IPS-15b (cell line): Measurements from ENCODE around the gene ZC3H8.

Experiments used
- H3K27me3 ChIP-seq: one replicate; pipeline ENCODE4 v1.6.1; 2013; ENCODE audit warnings: low read length; ENCODE audit not compliant: control insufficient read depth, insufficient read depth
- H3K36me3 ChIP-seq: one replicate; pipeline ENCODE4 v1.6.1; 2013; ENCODE audit warnings: low read length; ENCODE audit not compliant: control insufficient read depth, insufficient read depth
- H3K4me1 ChIP-seq: one replicate; pipeline ENCODE4 v1.6.1; 2013; ENCODE audit warnings: mild to moderate bottlenecking, low read length; ENCODE audit not compliant: control insufficient read depth, insufficient read depth
- H3K4me3 ChIP-seq: one replicate; pipeline ENCODE4 v1.5.1; 2013; ENCODE audit warnings: low read depth, low read length
- H3K9ac ChIP-seq: one replicate; pipeline ENCODE4 v1.6.1; 2013; ENCODE audit warnings: low read depth, mild to moderate bottlenecking, low read length
- H3K9me3 ChIP-seq: one replicate; pipeline ENCODE4 v1.6.1; 2013; ENCODE audit warnings: mild to moderate bottlenecking, low read length; ENCODE audit not compliant: control insufficient read depth, insufficient read depth

The ZC3H8 gene

GRCh38 chr2:112277596-112278220 lies 22.9 kb upstream of the ZC3H8 start:
- peaks cover 6% of the 10 kb centered on the region for H3K4me1 ChIP-seq
- H3K27me3 ChIP-seq, result no peaks in the 10 kb centered on the region
- H3K9me3 ChIP-seq, result no peaks in the 10 kb centered on the region
- H3K36me3 ChIP-seq, result no peaks in the 10 kb centered on the region
- no peak overlapping the region for H3K4me3 ChIP-seq
- no peak overlapping the region for H3K9ac ChIP-seq

- no peak overlapping the region for H3K9ac ChIP-seq
- H3K36me3 ChIP-seq, result no peaks in the 10 kb centered on the region
- H3K9me3 ChIP-seq, result no peaks in the 10 kb centered on the region
- H3K4me1 ChIP-seq, result peaks cover 6% of the 10 kb centered on the region
- H3K4me3 ChIP-seq, result peak overlapping the region; percentile 92
- no peaks in the 10 kb centered on the region for H3K27me3 ChIP-seq
Measured at GRCh38 chr2:112276954-112277353, 22.1 kb upstream of the ZC3H8 start.

- no peaks in the 10 kb centered on the region for H3K36me3 ChIP-seq
- H3K4me3 ChIP-seq, result peak overlapping the region; percentile 92
Measured at GRCh38 chr2:112275887-112276773, 21.3 kb upstream of the ZC3H8 start.

GRCh38 chr2:112275311-112275886 lies 20.6 kb upstream of the ZC3H8 start, which contains the start of gene ZC3H6:
Gene ZC3H6 (plus strand): TSS chr2:112275597. CDS start chr2:112275995, 398 bp downstream.
- Histone ChIP-seq H3K4me3 (peak within 1 kb of the TSS; percentile 92), H3K4me1 (peaks cover 6% of the 10 kb centered on the region), H3K9ac (peak within 1 kb of the TSS; percentile 97), H3K27me3 (no peaks in the 10 kb centered on the region), H3K36me3 (no peaks in the 10 kb centered on the region), H3K9me3 (no peaks in the 10 kb centered on the region)

More at GRCh38 chr2:112275887-112276773, 21.3 kb upstream of the ZC3H8 start:
- Histone ChIP-seq H3K4me1 (peaks cover 6% of the 10 kb centered on the region), H3K9ac (peak overlapping the region; percentile 97), H3K9me3 (no peaks in the 10 kb centered on the region), H3K27me3 (no peaks in the 10 kb centered on the region)

- Histone ChIP-seq H3K9ac (no peak overlapping the region), H3K36me3 (no peaks in the 10 kb centered on the region), H3K4me1 (peaks cover 6% of the 10 kb centered on the region), H3K27me3 (no peaks in the 10 kb centered on the region), H3K9me3 (no peaks in the 10 kb centered on the region), H3K4me3 (no peak overlapping the region)
Measured at GRCh38 chr2:112273349-112273748, 18.5 kb upstream of the ZC3H8 start.

GRCh38 chr2:112272669-112273068 lies 17.8 kb upstream of the ZC3H8 start:
- Histone ChIP-seq H3K9me3 (no peaks in the 10 kb centered on the region), H3K9ac (no peak overlapping the region), H3K36me3 (no peaks in the 10 kb centered on the region), H3K4me3 (no peak overlapping the region), H3K27me3 (no peaks in the 10 kb centered on the region), H3K4me1 (peaks cover 6% of the 10 kb centered on the region)

- Histone ChIP-seq H3K4me3 (no peak overlapping the region), H3K27me3 (no peaks in the 10 kb centered on the region), H3K9ac (no peak overlapping the region), H3K36me3 (no peaks in the 10 kb centered on the region), H3K4me1 (peaks cover 4% of the 10 kb centered on the region), H3K9me3 (no peaks in the 10 kb centered on the region)
Measured at GRCh38 chr2:112268547-112268946, 13.7 kb upstream of the ZC3H8 start.

- no peak overlapping the region for H3K4me3 ChIP-seq
- no peaks in the 10 kb centered on the region for H3K36me3 ChIP-seq
- no peaks in the 10 kb centered on the region for H3K9me3 ChIP-seq
- no peak overlapping the region for H3K9ac ChIP-seq
- H3K27me3 ChIP-seq, result no peaks in the 10 kb centered on the region
- peaks cover 14% of the 10 kb centered on the region for H3K4me1 ChIP-seq
Measured at GRCh38 chr2:112262876-112263275, 8.0 kb upstream of the ZC3H8 start.

GRCh38 chr2:112260295-112260625 lies 5.4 kb upstream of the ZC3H8 start:
- Histone ChIP-seq H3K4me1 (peaks cover 14% of the 10 kb centered on the region), H3K4me3 (no peak overlapping the region), H3K27me3 (no peaks in the 10 kb centered on the region), H3K36me3 (no peaks in the 10 kb centered on the region), H3K9me3 (no peaks in the 10 kb centered on the region), H3K9ac (no peak overlapping the region)

GRCh38 chr2:112259509-112260294 lies 4.9 kb upstream of the ZC3H8 start:
- no peaks in the 10 kb centered on the region for H3K27me3 ChIP-seq
- H3K4me3 ChIP-seq, result peak overlapping the region; percentile 9
- H3K36me3 ChIP-seq, result no peaks in the 10 kb centered on the region
- no peaks in the 10 kb centered on the region for H3K9me3 ChIP-seq
- no peak overlapping the region for H3K9ac ChIP-seq
- H3K4me1 ChIP-seq, result peaks cover 14% of the 10 kb centered on the region

- Histone ChIP-seq H3K36me3 (no peaks in the 10 kb centered on the region), H3K9ac (no peak overlapping the region), H3K9me3 (no peaks in the 10 kb centered on the region), H3K4me3 (no peak overlapping the region), H3K4me1 (peaks cover 14% of the 10 kb centered on the region), H3K27me3 (no peaks in the 10 kb centered on the region)
Measured at GRCh38 chr2:112257575-112257974, 2.7 kb upstream of the ZC3H8 start.
